Jurkat, Clone E6-1 (cell line): ENCODE data around the gene OSBP2.

ENCODE experiments used
- DNase-seq: peaks from one replicate; pipeline ENCODE4 v3.0.0-alpha.2; 2011; ENCODE audit warnings: low read depth, low spot score
- H3K4me3 ChIP-seq: 2 replicates; pipeline ENCODE4 v1.5.1; 2011; ENCODE audit warnings: mild to moderate bottlenecking, low read length, control low read depth, moderate library complexity

The OSBP2 gene

GRCh38 chr22:30827646-30828045, 133.0 kb downstream of the OSBP2 start:
- H3K4me3 ChIP-seq: no peak overlapping the region
- no peak for DNase-seq

- DNase-seq: no peak
- no peak overlapping the region for H3K4me3 ChIP-seq
These were observed 133.8 kb downstream of the OSBP2 start for GRCh38 chr22:30828187-30829155.

GRCh38 chr22:30829901-30830550, 135.4 kb downstream of the OSBP2 start:
- H3K4me3 ChIP-seq: no peak overlapping the region
- DNase-seq: no peak

- no peak for DNase-seq
- H3K4me3 ChIP-seq: no peak overlapping the region
These were observed 136.2 kb downstream of the OSBP2 start for GRCh38 chr22:30830907-30831306.

GRCh38 chr22:30832407-30832987, 137.8 kb downstream of the OSBP2 start:
- no peak overlapping the region for H3K4me3 ChIP-seq
- no peak for DNase-seq

GRCh38 chr22:30833322-30833721, 138.6 kb downstream of the OSBP2 start:
- H3K4me3 ChIP-seq: no peak overlapping the region
- no peak for DNase-seq

GRCh38 chr22:30837531-30837930, 142.9 kb downstream of the OSBP2 start:
- DNase-seq: no peak
- no peak overlapping the region for H3K4me3 ChIP-seq

- H3K4me3 ChIP-seq: no peak overlapping the region
- DNase-seq: no peak
These were observed 143.4 kb downstream of the OSBP2 start for GRCh38 chr22:30838111-30838510.

GRCh38 chr22:30841273-30841672, 146.6 kb downstream of the OSBP2 start:
- H3K4me3 ChIP-seq: no peak overlapping the region
- DNase-seq: no peak

- no peak for DNase-seq
- H3K4me3 ChIP-seq: no peak overlapping the region
These were observed 148.6 kb downstream of the OSBP2 start for GRCh38 chr22:30843245-30843644.

- DNase-seq: no peak
- no peak overlapping the region for H3K4me3 ChIP-seq
These were observed 152.9 kb downstream of the OSBP2 start for GRCh38 chr22:30847583-30847982.

GRCh38 chr22:30855266-30855665, 160.6 kb downstream of the OSBP2 start:
- no peak for DNase-seq
- H3K4me3 ChIP-seq: no peak overlapping the region

- DNase-seq: no peak
- no peak overlapping the region for H3K4me3 ChIP-seq
These were observed 161.2 kb downstream of the OSBP2 start for GRCh38 chr22:30855677-30856518.

GRCh38 chr22:30856741-30857502, 162.2 kb downstream of the OSBP2 start:
- H3K4me3 ChIP-seq: no peak overlapping the region
- DNase-seq: no peak

GRCh38 chr22:30857791-30858190, 163.1 kb downstream of the OSBP2 start:
- no peak for DNase-seq
- no peak overlapping the region for H3K4me3 ChIP-seq

GRCh38 chr22:30858976-30859713, 164.5 kb downstream of the OSBP2 start:
- DNase-seq: no peak
- no peak overlapping the region for H3K4me3 ChIP-seq

GRCh38 chr22:30859714-30860095, 165.0 kb downstream of the OSBP2 start:
- H3K4me3 ChIP-seq: no peak overlapping the region
- DNase-seq: no peak
